Natural killer cell (primary cell): ENCODE data around the gene GLDC. TPM values are rescaled to one million over a fixed set of nuclear protein-coding genes. Genes with fewer than 3 reads are reported as not detected.

Experiments
- ATAC-seq, 3 donors: fragments of 150-1000 bp in 2 of 3; fragments of 200-7000 bp in 1 of 3; cut with Tn5 transposase; 1 replicate in 1 of 3; 2 replicates in 2 of 3; pipeline ENCODE4 v1.10.0; 2021; ENCODE audit warnings: mild to moderate bottlenecking in 2 of 3, moderate library complexity in 2 of 3
- DNase-seq, 2 donors: peaks; one replicate each; pipeline versions ENCODE4 v3.0.0 to v3.0.0-alpha.2; 2013 to 2021; ENCODE audit warnings: mixed read lengths in 1 of 2
- H3K27ac ChIP-seq: one replicate; pipeline ENCODE4 v1.5.1; 2013; ENCODE audit warnings: mild to moderate bottlenecking, low read length
- H3K27me3 ChIP-seq: one replicate; pipeline ENCODE4 v1.6.1; 2013; ENCODE audit warnings: low read length; ENCODE audit not compliant: control insufficient read depth, insufficient read depth
- H3K36me3 ChIP-seq: one replicate; pipeline ENCODE4 v1.6.1; 2013; ENCODE audit warnings: low read length; ENCODE audit not compliant: control insufficient read depth, insufficient read depth
- H3K4me1 ChIP-seq: one replicate; pipeline ENCODE4 v1.6.1; 2013; ENCODE audit warnings: low read length; ENCODE audit not compliant: control insufficient read depth, insufficient read depth
- H3K4me3 ChIP-seq: one replicate; pipeline ENCODE4 v1.5.1; 2013; ENCODE audit warnings: low read length
- H3K9me3 ChIP-seq: one replicate; pipeline ENCODE4 v1.6.1; 2013; ENCODE audit warnings: low read length; ENCODE audit not compliant: control insufficient read depth, insufficient read depth
- H3K27ac Mint-ChIP-seq, 2 donors: one replicate each; pipeline ENCODE4 v1.8.0; 2022; ENCODE audit warnings: mild to moderate bottlenecking in 2 of 2, mixed read lengths in 2 of 2, moderate library complexity in 1 of 2
- H3K27me3 Mint-ChIP-seq, 2 donors: one replicate each; pipeline ENCODE4 v1.8.0; 2022; ENCODE audit warnings: low read depth in 2 of 2, mixed read lengths in 2 of 2
- H3K36me3 Mint-ChIP-seq: one replicate; pipeline ENCODE4 v1.8.0; 2022; ENCODE audit warnings: mixed read lengths
- H3K4me1 Mint-ChIP-seq, 2 donors: one replicate each; pipeline ENCODE4 v1.8.0; 2022; ENCODE audit warnings: mixed read lengths in 2 of 2
- H3K4me3 Mint-ChIP-seq: one replicate; pipeline ENCODE4 v1.8.0; 2022; ENCODE audit warnings: mild to moderate bottlenecking, moderate library complexity, mixed read lengths
- H3K9me3 Mint-ChIP-seq, 2 donors: one replicate each; pipeline ENCODE4 v1.8.0; 2022; ENCODE audit warnings: mixed read lengths in 2 of 2
- CTCF ChIP-seq: fragments of 200-600 bp; IDR thresholded peaks from one replicate; pipeline ENCODE4 v1.8.0; 2022; ENCODE audit warnings: antibody characterized with exemption
- WGBS: methylation state at CpG from one replicate; pipeline ENCODE4 v1.1.7; 2013; ENCODE audit warnings: missing lambda C conversion rate; ENCODE audit not compliant: insufficient coverage; 5-methylcytosine and 5-hydroxymethylcytosine counted together
- intact Hi-C: fragments of 100-400 bp; cut with micrococcal nuclease; formaldehyde crosslinking; loops from one replicate; pipeline ENCODE4 v1.14.2; 2022
- total RNA-seq, 4 donors: library from RNA; stranded (reverse); fragments of 120-200 nt in 1 of 4; gene quantifications; one replicate each; pipeline versions ENCODE4 v1.2.3 to v1.2.4, GENCODE V29; 2013 to 2022

Gene GLDC
- total RNA-seq, 3 donors from 2014 or later (not counting 1 experiment from before 2014, with no cell fraction given) = 1.3 to 4.6 TPM; not detected in 1

- Mint-ChIP-seq H3K27ac (no peak overlapping the region), H3K4me1 (no peaks in the 10 kb centered on the region), H3K9me3 (no peaks in the 10 kb centered on the region), H3K27me3 (peaks cover 15 to 56% of the 10 kb centered on the region in 2 donors), H3K36me3 (no peaks in the 10 kb centered on the region), H3K4me3 (no peak overlapping the region)
- WGBS = 57% methylated on average over 3 of the region's 4 CpGs
- no peaks in the 10 kb centered on the region for H3K27me3 ChIP-seq
- TF ChIP-seq CTCF = no peak
- intact Hi-C loops = no loop called here
- ATAC-seq (no peak), DNase-seq (no peak)
- no peaks in the 10 kb centered on the region for H3K4me1 ChIP-seq
- H3K27ac ChIP-seq = no peak overlapping the region
- no peaks in the 10 kb centered on the region for H3K9me3 ChIP-seq
- no peak overlapping the region for H3K4me3 ChIP-seq
- no peaks in the 10 kb centered on the region for H3K36me3 ChIP-seq
Observed at GRCh38 chr9:6575324-6576034, 70.0 kb downstream of the GLDC start.

- no peaks in the 10 kb centered on the region for H3K4me1 ChIP-seq
- DNase-seq (no peak), ATAC-seq (no peak)
- 84% methylated on average over 4 of the region's 5 CpGs for WGBS
- TF ChIP-seq CTCF = no peak
- H3K4me3 ChIP-seq = no peak overlapping the region
- Mint-ChIP-seq H3K36me3 (no peaks in the 10 kb centered on the region), H3K4me1 (no peaks in the 10 kb centered on the region), H3K27me3 (peaks cover 0 to 12% of the 10 kb centered on the region in 2 donors), H3K4me3 (no peak overlapping the region), H3K27ac (no peak overlapping the region), H3K9me3 (no peaks in the 10 kb centered on the region)
- no peaks in the 10 kb centered on the region for H3K27me3 ChIP-seq
- H3K27ac ChIP-seq = no peak overlapping the region
- H3K36me3 ChIP-seq = no peaks in the 10 kb centered on the region
- intact Hi-C loops = no loop called here
- H3K9me3 ChIP-seq = no peaks in the 10 kb centered on the region
Observed at GRCh38 chr9:6567140-6567591, 78.4 kb downstream of the GLDC start.

GRCh38 chr9:6566409-6567139 is 79.0 kb downstream of the GLDC start:
- Histone ChIP-seq H3K4me3 (no peak overlapping the region), H3K27ac (no peak overlapping the region), H3K9me3 (no peaks in the 10 kb centered on the region), H3K4me1 (no peaks in the 10 kb centered on the region), H3K36me3 (no peaks in the 10 kb centered on the region), H3K27me3 (no peaks in the 10 kb centered on the region)
- no peak overlapping the region for H3K27ac Mint-ChIP-seq
- H3K9me3 Mint-ChIP-seq = no peaks in the 10 kb centered on the region
- no peaks in the 10 kb centered on the region for H3K4me1 Mint-ChIP-seq
- DNase-seq = no peak
- ATAC-seq = no peak
- no peak overlapping the region for H3K4me3 Mint-ChIP-seq
- peaks cover 0 to 7% of the 10 kb centered on the region in 2 donors for H3K27me3 Mint-ChIP-seq
- no peaks in the 10 kb centered on the region for H3K36me3 Mint-ChIP-seq
- WGBS = 80% methylated on average over 9 of the region's 10 CpGs
- intact Hi-C loops = no loop called here
- no peak for TF ChIP-seq CTCF
